Ammon's horn (tissue), 1 donor: ENCODE results near the gene NRP1.

Source experiments
- DNase-seq: peaks from one replicate; pipeline ENCODE4 v3.0.0-alpha.2; 2016; ENCODE audit warnings: low spot score

NRP1 gene

DNA sequence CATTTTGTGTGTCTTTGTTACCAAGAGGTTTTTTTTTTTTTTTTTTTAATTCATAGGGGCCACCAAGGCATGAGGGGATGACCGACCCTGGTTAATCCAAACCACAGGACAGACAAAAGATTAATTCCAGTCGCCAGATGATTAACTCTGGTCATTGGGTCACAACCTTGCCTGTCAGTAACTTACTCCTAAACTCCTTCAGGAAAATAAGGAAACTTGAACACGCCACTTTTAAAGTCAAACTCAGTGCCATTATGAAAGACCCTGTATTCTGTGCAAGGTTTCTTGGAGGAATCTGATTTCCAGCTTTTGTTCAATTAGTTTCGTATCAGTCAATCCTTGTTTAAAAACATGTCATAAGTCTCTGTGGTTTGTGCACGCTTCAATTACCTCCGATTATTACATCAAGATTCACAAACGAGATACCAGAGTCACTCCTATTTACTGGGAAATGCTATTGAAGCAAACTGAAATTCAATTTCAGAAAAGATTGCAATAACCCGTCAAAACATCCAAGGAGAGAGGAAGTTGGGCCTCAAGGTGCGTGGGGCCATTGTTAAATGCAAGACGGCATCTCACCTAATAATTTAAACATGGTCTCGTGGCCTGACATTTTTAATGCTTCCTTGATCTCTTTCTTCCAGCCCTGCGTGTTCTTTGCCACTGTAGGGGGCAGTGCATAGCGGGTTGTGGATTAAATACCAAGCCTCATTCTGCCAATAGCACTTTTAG, 44.0 kb downstream of the NRP1 start:
- DNase-seq = no peak

DNA sequence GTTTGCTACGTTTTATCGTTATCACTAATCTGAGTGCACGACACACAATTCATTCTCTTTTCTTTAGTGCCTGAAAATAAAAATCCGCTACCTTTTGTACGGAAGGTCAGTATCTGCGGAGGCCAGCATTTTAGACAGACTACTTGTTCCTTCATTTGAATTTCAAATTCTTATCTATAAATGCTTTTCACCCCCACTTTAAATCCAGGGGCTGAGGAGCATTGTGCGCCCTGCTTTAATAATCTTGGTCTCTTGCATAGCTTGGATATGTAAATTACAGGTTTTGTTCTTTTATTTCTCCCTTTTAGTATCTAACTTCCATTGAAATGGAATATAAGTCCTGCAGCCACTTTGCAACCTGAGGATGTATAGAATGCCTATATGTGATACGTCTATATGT, 44.7 kb downstream of the NRP1 start:
- DNase-seq = no peak

DNA sequence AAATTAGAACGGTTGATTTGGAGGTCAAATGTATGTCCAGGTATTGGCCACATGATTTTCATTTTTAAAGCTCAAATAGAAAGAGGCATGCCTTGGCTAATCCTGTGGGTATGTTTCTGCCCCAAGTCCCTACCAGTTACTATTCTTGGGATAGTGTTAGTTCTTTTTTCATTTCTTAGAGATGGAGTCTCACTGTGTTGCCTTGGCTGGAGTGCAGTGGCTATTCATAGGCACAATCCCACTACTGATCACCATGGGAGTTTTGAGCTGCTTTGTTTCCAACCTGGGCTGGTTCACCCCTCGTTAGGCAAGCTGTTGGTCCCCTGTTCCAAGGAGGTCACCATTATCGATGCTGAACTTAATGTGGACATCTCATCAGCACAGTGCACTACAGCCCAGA, 46.3 kb downstream of the NRP1 start:
- no peak for DNase-seq

DNA sequence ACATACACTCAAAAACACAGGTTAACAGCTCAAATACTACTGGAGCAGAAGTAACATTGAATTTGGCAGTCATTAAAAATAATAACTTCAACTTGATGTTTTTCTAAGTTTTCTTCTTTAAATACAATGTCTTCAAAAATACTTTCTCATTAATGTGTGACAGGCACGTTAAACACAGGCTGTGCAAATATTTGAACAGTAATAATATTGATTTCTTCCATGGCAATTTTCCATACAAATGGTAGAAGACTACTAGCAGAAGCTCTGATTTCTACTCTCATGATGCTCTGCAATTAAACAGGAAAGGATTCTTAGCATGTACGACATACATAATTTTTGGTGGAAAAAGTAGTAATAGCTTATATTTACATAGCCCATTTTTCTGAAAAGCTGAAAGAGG, 47.4 kb downstream of the NRP1 start:
- no peak for DNase-seq

DNA sequence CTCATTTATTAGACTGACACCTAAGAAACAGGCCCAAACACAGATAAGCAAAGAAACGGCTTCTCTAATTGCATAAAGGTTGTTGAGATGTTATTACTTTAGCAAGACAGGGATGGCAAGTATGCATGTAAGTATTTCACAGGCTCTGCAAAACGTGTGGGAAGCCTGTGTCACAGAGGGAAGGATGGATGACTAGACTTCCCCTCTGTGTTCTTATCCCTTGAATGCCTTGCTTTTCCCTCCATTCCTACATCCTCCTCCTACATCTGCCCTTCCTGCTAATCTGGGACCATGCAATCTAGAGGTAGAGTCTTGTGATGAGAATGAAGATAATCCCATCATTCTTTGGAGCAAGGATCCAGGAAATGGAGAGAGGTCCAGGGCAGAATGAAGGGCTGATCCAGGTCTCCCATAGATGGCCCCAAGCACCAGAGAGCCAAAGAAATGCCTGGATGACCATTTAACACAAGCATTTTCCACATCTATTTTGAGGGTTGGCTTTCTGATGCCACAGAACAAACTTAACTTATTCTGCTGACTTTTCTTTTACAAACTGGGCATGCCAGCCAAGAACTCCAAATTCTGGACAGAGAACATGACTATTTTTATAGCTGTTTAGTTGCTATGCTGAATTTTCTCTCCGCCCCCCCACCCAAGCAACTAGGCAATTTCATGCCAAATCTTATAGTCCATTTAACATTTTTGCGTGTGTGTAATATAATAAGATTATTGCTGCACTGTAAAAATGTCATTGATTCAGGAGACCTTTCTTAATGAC, 48.1 kb downstream of the NRP1 start:
- no peak for DNase-seq

DNA sequence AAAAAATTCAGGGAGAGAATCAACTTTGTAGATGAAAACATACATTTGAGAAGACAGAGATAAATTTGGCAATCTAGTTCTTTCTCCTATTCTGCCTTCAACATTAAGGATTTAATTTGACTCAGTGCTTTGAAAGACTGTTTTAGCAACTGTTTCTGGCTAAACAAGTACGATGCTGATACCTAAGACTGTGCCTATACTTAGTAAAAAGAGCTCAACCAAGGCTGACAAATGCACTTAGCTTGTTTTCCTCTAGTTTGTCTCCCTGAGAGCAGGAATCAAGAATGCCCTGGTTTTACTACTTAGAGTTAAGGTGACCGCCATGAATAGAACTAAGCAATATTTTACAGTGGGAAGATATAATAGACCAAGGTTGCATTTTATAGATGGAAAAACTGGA, 49.5 kb downstream of the NRP1 start:
- no peak for DNase-seq

DNA sequence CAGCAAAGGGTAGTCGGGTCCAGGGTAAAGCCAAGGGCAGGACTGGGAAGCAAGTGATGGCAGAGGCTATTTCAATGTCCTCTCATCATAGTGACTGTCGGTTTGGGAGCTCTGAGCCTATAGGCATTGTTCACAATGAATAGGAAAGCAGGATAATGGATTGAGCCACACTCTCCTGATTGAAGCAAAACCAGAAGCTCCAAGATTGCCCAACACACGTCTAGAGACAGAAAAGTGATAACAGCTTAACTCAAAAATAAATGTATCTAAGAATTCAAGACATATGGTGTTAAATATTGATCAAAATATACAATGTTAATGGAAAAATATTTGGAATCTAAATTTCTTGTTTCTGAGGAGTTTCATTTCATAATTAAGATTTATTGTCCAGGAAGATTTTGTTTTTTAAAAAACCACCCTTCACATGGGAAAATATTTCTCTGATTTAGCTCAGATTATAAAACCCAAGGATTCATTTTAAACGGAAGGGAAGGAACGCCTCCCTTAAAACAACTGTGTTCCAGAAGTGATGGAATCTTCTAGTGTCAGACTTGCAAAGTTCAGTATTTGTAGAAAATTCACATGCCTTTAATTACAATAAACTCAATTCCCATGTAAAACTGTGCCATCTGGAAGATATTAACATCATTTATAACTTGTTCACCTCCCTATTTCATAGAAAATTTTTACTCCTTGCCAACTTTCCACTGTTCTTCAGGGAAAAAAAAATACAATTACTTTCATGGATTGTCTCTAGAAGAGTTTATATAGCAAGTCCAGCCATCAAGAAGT, 54.5 kb downstream of the NRP1 start:
- DNase-seq = no peak

DNA sequence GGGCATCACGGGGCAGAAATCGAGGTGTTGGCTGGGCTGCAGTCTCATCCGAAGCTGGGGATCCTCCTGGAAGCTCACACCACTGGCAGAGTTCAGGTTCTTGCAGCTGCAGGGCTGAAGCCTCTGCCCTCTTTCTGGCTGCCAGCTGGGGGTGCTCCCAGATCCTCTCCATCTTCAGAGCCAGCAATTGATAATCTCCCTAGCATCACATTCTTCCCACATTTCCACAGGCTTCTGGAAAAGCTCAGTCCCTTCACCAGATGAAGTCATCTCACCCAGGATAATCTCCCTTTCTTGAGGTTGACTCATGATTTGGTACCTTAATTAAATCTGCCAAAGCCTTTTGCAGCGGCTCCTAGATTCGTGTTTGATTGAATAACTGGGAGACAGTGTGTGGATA, 55.2 kb downstream of the NRP1 start:
- DNase-seq = no peak

DNA sequence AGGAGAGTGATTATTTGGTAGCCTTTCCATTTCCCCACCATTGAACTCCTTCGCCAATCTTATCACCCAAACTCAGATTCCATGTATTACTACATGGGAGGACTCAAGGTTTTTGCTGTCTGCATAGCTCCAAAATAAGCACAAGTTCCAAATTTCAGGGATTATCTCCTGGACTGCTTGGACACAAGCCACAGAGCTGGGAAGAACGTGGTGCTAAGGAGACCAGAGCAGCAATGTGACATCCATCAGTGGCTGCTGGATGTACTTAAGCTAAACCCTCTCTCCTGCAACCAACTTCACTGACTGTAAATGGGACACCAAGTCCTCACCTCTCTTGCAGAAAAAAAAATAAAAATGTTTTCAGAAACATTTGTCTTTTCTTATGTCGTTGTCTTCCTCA, 56.3 kb downstream of the NRP1 start:
- DNase-seq = no peak

DNA sequence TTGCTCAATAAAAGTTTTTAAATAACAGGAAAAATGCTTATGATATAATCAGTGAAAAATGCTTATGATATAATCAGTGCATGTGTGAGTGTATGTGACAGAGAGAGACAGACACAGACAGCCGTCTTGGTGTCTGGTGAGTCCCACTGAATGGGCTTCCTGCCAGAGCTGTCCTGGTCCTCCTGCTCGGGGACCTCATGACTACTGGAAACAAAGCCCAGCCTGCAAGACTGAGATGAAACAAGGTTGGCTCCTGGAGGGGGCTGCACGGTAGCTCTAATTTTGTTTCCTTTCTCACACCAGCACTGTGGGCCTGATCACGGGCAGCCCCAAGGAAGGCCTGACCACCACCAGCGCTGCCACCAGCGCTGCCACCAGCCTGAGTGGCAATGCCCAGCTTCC, 57.3 kb downstream of the NRP1 start:
- peak; percentile 46 for DNase-seq

DNA sequence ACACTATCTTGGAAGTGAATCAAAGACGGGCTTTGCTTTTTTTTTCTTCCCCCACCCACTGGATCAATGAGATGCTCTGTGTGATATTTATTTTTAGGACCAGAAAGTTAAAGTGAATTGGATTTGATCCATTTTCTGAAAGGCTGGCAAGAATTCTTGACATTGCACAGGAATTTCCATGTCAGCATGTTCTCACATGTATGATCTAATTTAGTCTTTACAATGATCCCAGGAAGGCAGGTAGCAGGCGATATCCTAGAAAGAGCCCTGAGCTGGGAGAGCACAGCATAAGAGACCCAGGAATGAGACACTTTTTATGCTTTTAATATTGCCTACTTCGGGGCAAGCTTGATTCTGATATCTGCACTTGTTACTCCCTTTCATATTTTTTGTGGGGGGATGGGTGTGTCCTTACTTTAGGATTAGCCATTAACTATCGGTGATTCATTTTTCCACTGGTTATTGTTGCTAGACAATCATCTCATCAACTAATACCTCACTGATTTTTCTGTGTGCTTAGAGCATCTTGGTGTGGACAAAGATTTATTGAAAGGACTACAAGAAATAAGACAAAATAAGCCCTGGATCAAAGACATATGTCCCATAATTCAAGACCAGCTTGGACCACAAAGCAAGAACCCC, 58.1 kb downstream of the NRP1 start:
- DNase-seq = no peak

DNA sequence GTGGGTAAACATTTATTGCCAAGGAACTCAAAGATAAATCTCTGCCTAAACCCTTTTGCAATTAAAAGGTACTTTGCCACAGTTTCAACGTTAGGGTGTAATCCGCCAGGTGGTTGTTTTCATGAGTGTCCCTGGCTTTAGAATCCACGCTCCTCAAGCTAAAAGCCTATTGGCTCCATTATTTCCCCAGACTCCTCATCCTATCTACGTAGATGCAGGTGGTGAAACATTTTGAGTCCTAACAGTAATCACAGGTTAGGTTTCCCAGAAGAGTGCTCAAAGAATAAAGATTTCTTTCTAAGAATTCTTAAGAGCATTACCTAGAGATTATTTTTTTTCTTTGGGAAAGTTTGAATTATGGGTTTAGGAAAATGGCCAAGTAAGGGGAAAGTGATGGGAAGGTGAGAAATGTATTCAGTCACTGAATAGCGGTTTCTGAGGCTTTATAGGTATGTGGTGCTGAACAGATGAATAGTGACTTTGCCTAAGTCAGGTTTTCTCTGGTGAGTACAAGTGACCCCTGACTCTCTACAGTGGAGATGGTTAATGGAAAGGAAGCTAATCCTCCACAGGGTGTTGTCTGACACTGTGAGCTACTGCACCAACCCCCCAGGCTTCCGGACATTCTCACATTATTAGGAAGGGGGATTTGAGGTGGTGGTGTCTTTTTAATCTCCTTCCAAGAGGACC, 60.2 kb downstream of the NRP1 start:
- no peak for DNase-seq

DNA sequence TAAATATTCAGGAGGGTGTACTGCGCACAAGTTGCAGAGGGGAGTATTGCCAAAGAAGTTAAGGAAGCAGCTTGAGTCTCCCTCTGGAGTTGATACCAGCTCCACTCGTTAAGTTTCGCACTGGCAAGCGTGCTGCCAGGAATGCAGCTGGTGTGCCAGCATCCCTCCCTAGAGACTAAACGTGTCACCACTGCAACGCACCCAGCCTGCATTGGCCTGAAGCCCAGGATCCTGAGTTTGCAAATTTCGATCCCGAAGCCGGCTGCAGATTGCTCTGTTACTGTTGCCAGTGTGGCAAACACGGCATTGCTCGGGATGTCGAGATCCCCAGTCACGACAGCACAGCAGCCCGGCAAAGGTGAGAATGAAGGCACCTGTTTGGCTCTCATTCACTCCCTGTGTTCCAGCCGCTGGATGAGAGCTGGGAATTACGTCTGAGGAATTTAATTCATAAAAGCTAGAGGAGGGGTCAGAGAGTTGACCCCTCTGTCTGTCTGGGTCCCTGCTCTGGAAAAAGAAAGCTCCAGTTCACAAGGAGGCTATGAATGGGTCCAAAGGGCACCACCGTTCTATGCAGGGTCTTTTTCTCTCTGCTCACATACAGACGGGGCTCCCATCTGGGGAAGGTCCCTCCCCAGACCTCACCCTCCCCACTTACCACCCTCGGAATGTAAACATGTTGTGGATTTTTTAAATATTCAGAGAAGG, 61.0 kb downstream of the NRP1 start:
- peak; percentile 85 for DNase-seq

DNA sequence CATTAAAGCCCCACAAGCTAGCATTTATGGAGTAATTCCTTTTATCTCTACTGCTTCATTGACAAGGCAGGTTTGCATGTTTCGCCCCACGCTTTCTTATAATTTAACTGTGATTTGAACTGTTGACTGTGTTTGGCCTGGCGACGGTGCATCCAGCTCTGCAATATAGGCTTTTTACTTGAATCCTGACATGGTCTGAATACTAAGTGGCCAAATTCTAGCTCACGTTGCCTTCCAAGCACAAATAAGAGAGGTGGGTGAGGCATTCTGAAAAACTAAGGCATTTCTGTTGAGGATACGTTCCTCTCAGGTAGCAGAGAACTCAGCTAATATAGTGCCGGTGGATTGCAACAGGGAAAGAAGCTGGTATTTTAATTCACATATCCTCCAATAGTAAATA, 61.8 kb downstream of the NRP1 start:
- DNase-seq = no peak

DNA sequence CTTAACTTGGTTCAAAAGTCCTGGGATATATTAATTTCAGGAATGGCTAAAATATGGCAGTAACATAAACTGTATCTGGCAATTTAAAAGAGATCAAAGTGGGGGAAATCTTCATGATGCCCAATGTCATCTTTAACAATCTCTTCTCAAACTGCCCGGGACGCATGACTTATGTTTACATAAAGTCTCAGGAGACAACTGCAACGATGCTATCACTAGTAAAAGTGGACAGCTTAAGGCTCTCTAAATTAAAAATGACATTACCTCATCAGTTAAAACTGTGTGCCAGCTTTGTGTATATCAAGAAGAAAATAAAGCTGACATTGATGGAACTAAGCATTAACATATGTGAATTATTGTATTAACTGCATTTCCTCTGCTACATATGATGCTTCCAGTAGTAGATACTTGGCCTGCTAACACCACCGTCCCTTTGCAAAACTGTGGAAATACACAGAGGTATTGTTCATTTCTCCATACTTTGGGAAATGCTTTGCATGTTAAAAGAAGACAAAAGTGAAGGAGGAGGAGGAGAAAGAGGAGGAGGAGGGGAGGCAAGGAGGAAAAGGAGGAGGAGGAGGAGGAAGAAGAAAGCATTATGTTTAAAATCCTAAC, 62.4 kb downstream of the NRP1 start:
- no peak for DNase-seq

DNA sequence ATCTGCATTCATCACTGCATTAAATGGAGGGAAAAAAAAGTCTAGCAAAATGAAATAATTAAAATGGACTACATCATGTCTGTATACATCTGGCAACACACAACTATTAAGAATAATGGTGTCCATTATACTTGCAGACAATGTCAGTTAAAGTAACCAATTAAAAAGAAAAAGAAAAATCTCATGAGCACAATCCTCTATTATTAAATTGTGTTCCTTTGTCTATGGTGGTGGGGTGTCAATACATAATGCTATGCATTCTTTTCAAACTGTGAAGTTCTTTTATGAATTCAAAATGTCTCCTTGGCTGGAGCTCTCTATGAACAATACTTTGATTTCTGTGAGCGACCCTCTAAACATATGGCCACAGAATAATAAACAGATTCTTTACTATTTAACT, 63.5 kb downstream of the NRP1 start:
- no peak for DNase-seq

DNA sequence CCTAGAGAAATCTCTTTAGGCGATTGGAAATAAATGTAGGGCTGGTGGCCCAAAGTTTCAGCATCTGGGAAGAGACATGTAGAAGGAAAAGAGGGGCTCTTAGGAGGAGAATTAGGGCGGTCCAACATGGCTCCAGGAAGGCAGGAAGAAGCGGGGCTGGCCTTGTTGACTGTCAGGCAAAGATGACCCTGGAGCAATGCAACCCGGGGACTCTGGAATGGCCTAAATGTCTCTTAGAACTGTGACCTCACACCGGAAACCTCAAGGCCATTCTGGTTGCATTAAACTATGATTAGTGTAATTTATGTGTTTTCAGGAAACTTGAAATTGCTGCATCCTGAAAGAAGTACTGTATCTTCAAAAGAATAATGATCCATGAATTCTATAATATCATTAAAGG, 66.8 kb downstream of the NRP1 start:
- no peak for DNase-seq

DNA sequence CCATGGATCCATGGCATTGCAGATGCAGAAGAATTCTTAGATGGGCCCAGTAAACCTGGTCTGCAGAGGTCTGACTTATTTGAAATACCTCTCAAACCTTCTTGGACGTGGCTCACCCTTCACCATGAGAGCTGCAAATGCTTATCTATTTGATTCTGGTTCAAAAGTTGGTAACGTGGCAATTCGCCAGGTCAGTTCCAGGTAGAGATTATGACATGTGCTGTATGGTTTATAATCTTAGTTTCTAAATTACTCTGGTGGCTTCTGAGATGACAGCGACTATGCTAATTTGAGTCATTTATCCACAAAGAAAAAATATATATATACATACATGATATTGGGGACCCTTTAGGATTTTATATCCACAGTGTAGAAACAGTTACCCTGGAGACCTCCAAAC, 68.8 kb downstream of the NRP1 start:
- no peak for DNase-seq

DNA sequence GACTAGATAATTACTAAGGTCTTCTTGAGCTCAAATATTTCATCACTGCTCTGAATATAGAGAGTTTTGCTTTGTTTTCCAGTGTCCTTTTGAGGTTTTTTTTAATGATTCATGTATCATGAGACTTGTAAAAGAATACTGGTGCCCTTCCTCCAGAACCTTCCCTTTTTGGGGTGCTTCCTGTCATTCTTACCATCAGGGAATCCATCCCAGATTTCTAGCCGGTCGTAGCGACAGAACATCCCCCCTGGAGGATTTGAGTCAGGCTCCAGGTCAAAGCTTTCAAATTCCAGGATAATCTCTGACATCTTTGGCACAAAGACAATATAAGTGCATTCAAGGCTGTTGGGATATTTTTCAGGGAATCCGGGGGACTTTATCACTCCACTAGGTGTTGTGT, 71.0 kb downstream of the NRP1 start:
- DNase-seq = no peak

DNA sequence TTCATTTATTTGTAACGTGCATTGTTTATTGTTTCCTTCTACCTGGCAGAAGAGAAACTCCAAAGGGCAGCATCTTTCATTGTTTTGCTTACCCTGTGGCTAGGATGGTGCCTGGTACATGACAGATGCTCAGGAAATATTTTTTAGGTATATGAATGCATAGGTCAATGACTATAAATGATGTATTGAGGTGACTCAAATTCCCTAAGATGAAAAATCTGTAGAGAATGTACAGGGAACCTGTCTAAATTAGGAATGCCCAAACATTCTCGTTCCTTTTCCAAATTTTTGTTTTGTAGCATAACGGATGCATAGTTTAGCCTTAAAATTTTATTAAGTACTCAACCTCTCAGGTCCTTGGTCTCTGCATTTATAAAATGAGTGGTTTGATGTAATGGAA, 71.6 kb downstream of the NRP1 start:
- DNase-seq = no peak
